GM23248 (cell line): Measurements from ENCODE around the gene SAXO2. TPM values are rescaled to one million over a fixed set of nuclear protein-coding genes. Genes with fewer than 3 reads are reported as not detected.

Experiments
- DNase-seq: peaks from one replicate; pipeline ENCODE4 v3.0.0-alpha.2; 2015
- H2AFZ ChIP-seq: fragments of 200-600 bp; sonication (generic); 2 replicates; pipeline ENCODE4 v1.6.1; 2016; ENCODE audit warnings: antibody characterized with exemption
- H3F3A ChIP-seq: fragments of 200-600 bp; sonication (generic); 2 replicates; pipeline ENCODE4 v1.6.1; 2016; ENCODE audit warnings: mild to moderate bottlenecking, antibody characterized with exemption, mixed run types; ENCODE audit not compliant: insufficient read depth
- H3K27ac ChIP-seq: fragments of 200-600 bp; sonication (generic); 2 replicates; pipeline ENCODE4 v1.5.1; 2016; ENCODE audit warnings: mild to moderate bottlenecking
- H3K27me3 ChIP-seq: fragments of 200-600 bp; sonication (generic); replicated peaks from 2 replicates; pipeline ENCODE4 v1.6.1; 2016; ENCODE audit warnings: mild to moderate bottlenecking; ENCODE audit not compliant: insufficient read depth
- H3K36me3 ChIP-seq: fragments of 200-600 bp; sonication (generic); 2 replicates; pipeline ENCODE4 v1.6.1; 2016; ENCODE audit warnings: low read depth, mild to moderate bottlenecking
- H3K4me1 ChIP-seq: fragments of 200-600 bp; sonication (generic); 2 replicates; pipeline ENCODE4 v1.6.1; 2016; ENCODE audit warnings: mild to moderate bottlenecking; ENCODE audit not compliant: insufficient read depth
- H3K4me2 ChIP-seq: fragments of 200-600 bp; sonication (generic); one replicate; pipeline ENCODE4 v1.6.1; 2016; ENCODE audit warnings: mild to moderate bottlenecking; ENCODE audit not compliant: unreplicated experiment
- H3K4me3 ChIP-seq: fragments of 200-600 bp; sonication (generic); 2 replicates; pipeline ENCODE4 v1.5.1; 2016; ENCODE audit warnings: mild to moderate bottlenecking
- H3K79me2 ChIP-seq: fragments of 200-600 bp; sonication (generic); 2 replicates; pipeline ENCODE4 v1.6.1; 2016; ENCODE audit warnings: mild to moderate bottlenecking; ENCODE audit not compliant: insufficient read depth
- H3K9ac ChIP-seq: fragments of 200-600 bp; sonication (generic); 2 replicates; pipeline ENCODE4 v1.6.1; 2016; ENCODE audit warnings: mild to moderate bottlenecking
- H3K9me2 ChIP-seq: fragments of 200-600 bp; sonication (generic); 2 replicates; pipeline ENCODE4 v1.6.1; 2016; ENCODE audit warnings: mixed run types, mild to moderate bottlenecking, moderate library complexity; ENCODE audit not compliant: insufficient read depth
- H3K9me3 ChIP-seq: fragments of 200-600 bp; sonication (generic); one replicate; pipeline ENCODE4 v1.6.1; 2017; ENCODE audit warnings: low read depth
- H4K20me1 ChIP-seq: fragments of 200-600 bp; sonication (generic); 2 replicates; pipeline ENCODE4 v1.6.0; 2016; ENCODE audit not compliant: insufficient read depth
- EZH2 ChIP-seq: fragments of 200-600 bp; sonication (generic); IDR thresholded peaks from 2 replicates; pipeline ENCODE4 v1.6.1; 2018; ENCODE audit warnings: antibody characterized with exemption, mild to moderate bottlenecking; ENCODE audit not compliant: insufficient read depth, poor library complexity, severe bottlenecking
- EZH2phosphoT487 ChIP-seq: fragments of 200-600 bp; sonication (generic); IDR thresholded peaks from 2 replicates; pipeline ENCODE4 v1.6.1; 2018; ENCODE audit warnings: antibody characterized with exemption, moderate library complexity, mild to moderate bottlenecking, low read depth; ENCODE audit not compliant: insufficient read depth
- WGBS, 2 experiments: methylation state at CpG; one replicate each; pipeline ENCODE4 v1.1.6; 2015 to 2017; ENCODE audit warnings: low lambda C conversion rate in 2 of 2, low coverage in 1 of 2; ENCODE audit errors: missing lambda C conversion rate in 2 of 2; 5-methylcytosine and 5-hydroxymethylcytosine counted together
- in situ Hi-C: fragments of 300-500 bp; cut with MboI; formaldehyde crosslinking; loops from 2 replicates; pipeline ENCODE4 v1.15.0; 2020
- polyA plus RNA-seq: library from polyadenylated mRNA; unstranded; fragments of >200 nt; fragmentation: Nextera tagmentation; extraction: Ambion mirVana; gene quantifications from 2 replicates; pipeline ENCODE4 v1.2.1, GENCODE V29; 2016
- total RNA-seq: library from RNA; depleted of rRNA; stranded (reverse); fragments of >200 nt; shearing (Covaris generic); gene quantifications from 2 replicates; pipeline ENCODE4 v1.2.3, GENCODE V29; 2014

Gene SAXO2
- total and polyA plus RNA-seq, 2 experiments from 2014 or later = 0.51 TPM; not detected in 1

DNA sequence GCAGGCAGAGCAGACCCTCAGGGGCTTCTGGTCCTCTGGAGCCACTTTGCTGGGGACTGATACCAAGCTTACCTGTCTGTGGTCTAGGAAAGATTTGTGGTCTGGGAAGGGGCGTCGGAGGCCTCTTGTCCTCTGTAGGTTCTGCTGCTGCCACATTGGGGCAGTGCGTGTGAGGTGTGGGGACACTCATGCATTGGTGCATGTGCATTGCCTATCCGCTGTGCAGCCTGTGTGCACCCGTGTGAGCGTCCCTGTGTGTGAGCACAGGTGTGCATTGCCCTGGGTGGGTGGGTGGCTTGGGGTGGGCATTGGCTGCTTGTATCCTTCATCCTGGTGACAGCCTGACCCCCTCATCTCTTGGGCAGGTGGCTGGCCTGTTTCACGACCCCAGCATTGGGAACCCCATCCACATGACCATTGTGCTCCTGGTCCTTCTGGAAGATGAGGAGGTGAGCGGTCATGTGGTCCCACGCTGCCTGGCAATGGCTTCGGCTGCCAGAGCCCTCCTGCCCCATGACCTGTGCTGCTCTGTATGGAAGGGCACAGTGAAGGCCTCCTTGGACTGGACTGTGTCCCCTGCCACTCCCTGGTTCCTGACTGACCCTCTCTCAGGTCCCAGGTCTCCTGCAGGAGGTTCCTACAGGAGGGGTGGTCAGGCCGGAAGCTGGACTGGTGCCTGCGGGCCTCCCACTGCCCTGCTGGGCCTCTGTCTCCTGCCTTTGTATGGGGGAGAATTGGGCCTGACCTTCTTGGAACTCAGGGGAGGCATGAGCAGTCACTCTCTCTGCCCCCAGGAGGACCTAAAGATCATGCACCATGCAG is 41.5 kb downstream of the SAXO2 start:
- Histone ChIP-seq H3K27me3 (0 out of 2 replicates have a peak, but pooled peaks cover 6% of the 10 kb centered on the region), H3K4me1 (no peaks in the 10 kb centered on the region), H3K9me3 (no peaks in the 10 kb centered on the region), H4K20me1 (no peaks in the 10 kb centered on the region), H3K36me3 (no peaks in the 10 kb centered on the region), H3K79me2 (no peaks in the 10 kb centered on the region), H3K9ac (no peak overlapping the region), H3K4me2 (no peak overlapping the region), H2AFZ (no peak overlapping the region), H3F3A (no peaks in the 10 kb centered on the region), H3K27ac (no peak overlapping the region), H3K9me2 (no peaks in the 10 kb centered on the region), H3K4me3 (no peak overlapping the region)
- WGBS, 2 experiments = 74 to 78% methylated on average over 11 of the region's 12 CpGs
- in situ Hi-C loops = no loop called here
- no peak for TF ChIP-seq EZH2
- no peak for TF ChIP-seq EZH2phosphoT487
- DNase-seq = no peak

DNA sequence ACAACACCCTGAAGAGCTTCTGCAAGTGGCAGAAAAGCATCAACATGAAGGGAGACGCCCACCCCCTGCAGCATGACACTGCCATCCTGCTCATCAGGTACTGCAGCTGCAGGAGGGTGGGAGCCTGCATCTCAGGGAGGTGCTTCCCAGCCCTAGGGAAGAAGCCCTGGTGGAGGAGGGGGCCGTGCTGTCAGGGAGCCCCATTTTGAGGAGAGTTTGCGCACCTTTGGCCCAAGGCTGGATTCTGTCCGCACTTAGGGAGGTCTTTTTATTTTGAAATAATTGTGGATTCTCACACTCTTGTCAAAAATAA is 42.1 kb downstream of the SAXO2 start:
- Histone ChIP-seq H4K20me1 (no peaks in the 10 kb centered on the region), H3K79me2 (no peaks in the 10 kb centered on the region), H3K36me3 (no peaks in the 10 kb centered on the region), H3F3A (no peaks in the 10 kb centered on the region), H3K4me2 (no peak overlapping the region), H3K27ac (no peak overlapping the region), H3K9ac (no peak overlapping the region), H3K4me3 (no peak overlapping the region), H3K27me3 (peaks cover 12% of the 10 kb centered on the region; the same call in 1 of the 2 replicates), H3K4me1 (no peaks in the 10 kb centered on the region), H3K9me3 (no peaks in the 10 kb centered on the region), H2AFZ (no peak overlapping the region), H3K9me2 (no peaks in the 10 kb centered on the region)
- DNase-seq = no peak
- in situ Hi-C loops = no loop called here
- WGBS, 2 experiments = 68 to 81% methylated on average over 4 of the region's 4 CpGs
- TF ChIP-seq EZH2phosphoT487 (no peak), EZH2 (no peak)

DNA sequence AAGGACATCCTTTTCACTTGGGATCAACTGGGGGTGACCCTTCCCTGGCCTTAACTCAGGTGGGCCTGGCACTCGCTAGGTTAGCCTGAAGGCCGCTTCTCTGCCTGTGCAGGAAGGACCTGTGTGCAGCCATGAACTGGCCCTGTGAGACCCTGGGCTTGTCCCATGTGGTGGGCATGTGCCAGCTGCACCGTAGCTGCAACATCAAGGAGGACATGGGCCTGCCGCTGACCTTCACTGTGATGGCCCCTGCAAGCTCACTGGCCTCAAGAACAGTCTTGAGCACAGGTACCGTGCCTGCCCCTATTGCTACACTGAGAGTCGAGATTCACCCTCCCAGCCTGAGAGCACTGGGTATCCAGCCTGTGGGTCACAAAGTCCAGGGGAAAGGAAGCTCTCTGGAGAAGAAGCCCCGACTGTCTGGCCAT is 43.0 kb downstream of the SAXO2 start:
- no peaks in the 10 kb centered on the region for H3K79me2 ChIP-seq
- H3K4me3 ChIP-seq = no peak overlapping the region
- peaks cover 19% of the 10 kb centered on the region; the same call in 1 of the 2 replicates for H3K27me3 ChIP-seq
- H3K9ac ChIP-seq = no peak overlapping the region
- H3K27ac ChIP-seq = no peak overlapping the region
- in situ Hi-C loops = no loop called here
- no peaks in the 10 kb centered on the region for H3K4me1 ChIP-seq
- H4K20me1 ChIP-seq = no peaks in the 10 kb centered on the region
- TF ChIP-seq EZH2phosphoT487 = no peak
- TF ChIP-seq EZH2 = no peak
- H2AFZ ChIP-seq = no peak overlapping the region
- no peak for DNase-seq
- H3K36me3 ChIP-seq = no peaks in the 10 kb centered on the region
- H3K9me3 ChIP-seq = no peaks in the 10 kb centered on the region
- 69 to 77% methylated on average over 7 of the region's 7 CpGs for WGBS, 2 experiments
- no peak overlapping the region for H3K4me2 ChIP-seq
- H3F3A ChIP-seq = no peaks in the 10 kb centered on the region
- H3K9me2 ChIP-seq = no peaks in the 10 kb centered on the region

DNA sequence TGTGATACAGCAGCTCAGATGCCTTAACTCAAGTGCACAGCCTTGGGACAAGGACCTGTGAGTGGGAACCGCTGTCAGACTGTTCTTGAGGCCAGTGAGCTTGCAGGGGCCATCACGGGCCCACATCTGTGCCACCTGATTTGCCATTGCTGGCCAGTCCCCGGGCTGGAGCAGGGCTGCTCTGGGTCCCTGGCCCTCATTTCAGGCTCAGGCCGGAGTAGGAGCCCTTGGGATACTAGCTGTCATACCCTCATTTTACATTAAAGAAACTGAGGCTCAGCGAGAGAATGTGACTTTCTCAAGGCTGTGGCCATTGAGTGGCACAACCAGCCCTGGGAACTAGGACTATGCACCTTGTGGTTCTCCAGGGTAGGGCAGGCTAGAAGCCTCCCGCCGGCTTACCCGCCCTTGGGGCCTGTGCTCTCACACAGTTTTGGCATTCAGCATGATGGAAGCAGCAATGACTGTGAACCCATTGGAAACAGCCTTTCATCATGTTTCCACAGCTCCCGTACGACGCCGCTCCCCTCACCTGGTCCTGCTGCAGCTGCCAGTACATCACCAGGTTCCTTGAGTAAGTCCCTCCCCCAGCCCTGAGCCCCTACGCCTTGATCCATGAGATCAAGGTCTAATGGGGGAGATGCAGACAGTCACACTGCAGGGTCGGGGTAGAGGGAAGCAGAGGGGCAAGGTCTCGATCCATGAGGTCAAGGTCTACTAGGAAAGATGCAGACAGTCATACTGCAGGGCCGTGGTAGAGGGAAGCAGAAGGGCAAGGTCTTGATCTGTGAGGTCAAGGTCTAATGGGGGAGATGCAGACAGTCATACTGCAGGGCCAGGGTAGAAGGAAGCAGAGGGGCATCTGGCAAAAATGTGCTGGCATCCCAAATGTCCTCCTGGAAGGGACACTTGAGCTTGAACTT is 44.4 kb downstream of the SAXO2 start:
- Histone ChIP-seq H3K4me3 (no peak overlapping the region), H2AFZ (no peak overlapping the region), H3K36me3 (no peaks in the 10 kb centered on the region), H3K27ac (no peak overlapping the region), H3K27me3 (peaks cover 29% of the 10 kb centered on the region), H3K9me2 (no peaks in the 10 kb centered on the region), H3K9ac (no peak overlapping the region), H3K4me1 (no peaks in the 10 kb centered on the region), H3K4me2 (no peak overlapping the region), H3K79me2 (no peaks in the 10 kb centered on the region), H3F3A (0 out of 2 replicates have a peak, but pooled peaks cover 1% of the 10 kb centered on the region), H4K20me1 (no peaks in the 10 kb centered on the region), H3K9me3 (no peaks in the 10 kb centered on the region)
- in situ Hi-C loops = no loop called here
- TF ChIP-seq EZH2phosphoT487 = no peak
- TF ChIP-seq EZH2 = no peak
- DNase-seq = no peak
- 74 to 80% methylated on average over 15 to 16 of the region's 16 CpGs for WGBS, 2 experiments
